H9 (cell line): ENCODE data around the gene LRP1B. TPM values are rescaled to one million over a fixed set of nuclear protein-coding genes. Genes with fewer than 3 reads are reported as not detected.

Experiments
- DNase-seq: peaks from one replicate; pipeline ENCODE4 v3.0.0-alpha.2; 2017
- H2AFZ ChIP-seq: one replicate; pipeline ENCODE4 v1.6.1; 2013; ENCODE audit warnings: mild to moderate bottlenecking, low read length, control low read depth, moderate library complexity
- H2AK5ac ChIP-seq: 2 replicates; pipeline ENCODE4 v1.6.1; 2013; ENCODE audit warnings: low read length, control low read depth, mixed read lengths; ENCODE audit not compliant: insufficient read length
- H2BK120ac ChIP-seq: one replicate; pipeline ENCODE4 v1.6.1; 2013; ENCODE audit warnings: low read depth, mild to moderate bottlenecking, low read length, control low read depth, inconsistent platforms; ENCODE audit not compliant: poor library complexity, severe bottlenecking
- H2BK12ac ChIP-seq: 2 replicates; pipeline ENCODE4 v1.6.1; 2013; ENCODE audit warnings: low read length, control low read depth, mixed read lengths, low read depth; ENCODE audit not compliant: insufficient read length
- H2BK15ac ChIP-seq: 2 replicates; pipeline ENCODE4 v1.6.1; 2013; ENCODE audit warnings: low read depth, low read length, control low read depth
- H2BK20ac ChIP-seq: one replicate; pipeline ENCODE4 v1.6.1; 2013; ENCODE audit warnings: low read depth, mild to moderate bottlenecking, low read length, control low read depth, inconsistent platforms; ENCODE audit not compliant: poor library complexity, severe bottlenecking
- H2BK5ac ChIP-seq: 2 replicates; pipeline ENCODE4 v1.6.1; 2013; ENCODE audit warnings: low read length, control low read depth, mixed read lengths; ENCODE audit not compliant: insufficient read length
- H3K14ac ChIP-seq: 2 replicates; pipeline ENCODE4 v1.6.1; 2013; ENCODE audit warnings: low read length, control low read depth; ENCODE audit not compliant: insufficient read depth
- H3K18ac ChIP-seq: 2 replicates; pipeline ENCODE4 v1.6.1; 2013; ENCODE audit warnings: low read depth, mild to moderate bottlenecking, mixed read lengths, low read length, control low read depth; ENCODE audit not compliant: insufficient read length
- H3K23ac ChIP-seq: 2 replicates; pipeline ENCODE4 v1.6.1; 2013; ENCODE audit warnings: low read length, control low read depth, mixed read lengths, low read depth; ENCODE audit not compliant: insufficient read length
- H3K23me2 ChIP-seq: 2 replicates; pipeline ENCODE4 v1.6.1; 2013; ENCODE audit warnings: low read depth, mild to moderate bottlenecking, mixed read lengths, low read length, control low read depth; ENCODE audit not compliant: insufficient read length, poor library complexity, severe bottlenecking
- H3K27ac ChIP-seq: 2 replicates; pipeline ENCODE4 v1.5.1; 2013; ENCODE audit warnings: low read length, control low read depth, mixed read lengths, low read depth; ENCODE audit not compliant: insufficient read length
- H3K27me3 ChIP-seq: 2 replicates; pipeline ENCODE4 v1.6.1; 2013; ENCODE audit warnings: low read length, control low read depth, inconsistent platforms; ENCODE audit not compliant: insufficient read depth
- H3K4ac ChIP-seq: 2 replicates; pipeline ENCODE4 v1.6.1; 2013; ENCODE audit warnings: low read depth, mild to moderate bottlenecking, control low read depth, inconsistent platforms, low read length, moderate library complexity
- H3K4me1 ChIP-seq: 2 replicates; pipeline ENCODE4 v1.6.1; 2013; ENCODE audit warnings: low read length, control low read depth, inconsistent platforms; ENCODE audit not compliant: insufficient read depth
- H3K4me2 ChIP-seq: 2 replicates; pipeline ENCODE4 v1.6.1; 2013; ENCODE audit warnings: low read length, control low read depth, mixed read lengths; ENCODE audit not compliant: insufficient read length, insufficient read depth
- H3K56ac ChIP-seq: 2 replicates; pipeline ENCODE4 v1.6.1; 2013; ENCODE audit warnings: low read depth, mild to moderate bottlenecking, mixed read lengths, low read length, control low read depth; ENCODE audit not compliant: insufficient read length
- H3K79me1 ChIP-seq: 2 replicates; pipeline ENCODE4 v1.6.1; 2013; ENCODE audit warnings: low read depth, mild to moderate bottlenecking, moderate library complexity, low read length, control low read depth, inconsistent platforms; ENCODE audit not compliant: insufficient read depth, poor library complexity, severe bottlenecking
- H3K79me2 ChIP-seq: 2 replicates; pipeline ENCODE4 v1.6.1; 2013; ENCODE audit warnings: low read length, control low read depth, inconsistent platforms; ENCODE audit not compliant: insufficient read depth
- H3K9ac ChIP-seq: 2 replicates; pipeline ENCODE4 v1.6.1; 2013; ENCODE audit warnings: low read length, control low read depth, mixed read lengths; ENCODE audit not compliant: insufficient read length; ENCODE audit errors: extremely low read depth
- H3K9me3 ChIP-seq: one replicate; pipeline ENCODE4 v1.6.1; 2013; ENCODE audit warnings: low read depth, low read length, inconsistent platforms; ENCODE audit not compliant: control insufficient read depth
- H3T11ph ChIP-seq: one replicate; pipeline ENCODE4 v1.6.1; 2013; ENCODE audit warnings: mild to moderate bottlenecking, low read length, control low read depth, inconsistent platforms
- H4K20me1 ChIP-seq: one replicate; pipeline ENCODE4 v1.6.1; 2013; ENCODE audit not compliant: control insufficient read depth, insufficient read length, insufficient read depth
- H4K5ac ChIP-seq: 2 replicates; pipeline ENCODE4 v1.6.1; 2013; ENCODE audit warnings: low read depth, mild to moderate bottlenecking, mixed read lengths, low read length, control low read depth; ENCODE audit not compliant: insufficient read length
- H4K8ac ChIP-seq: replicated peaks from 2 replicates; pipeline ENCODE4 v1.6.1; 2013; ENCODE audit warnings: low read length, control low read depth, mixed read lengths, low read depth; ENCODE audit not compliant: insufficient read length
- H4K91ac ChIP-seq: 2 replicates; pipeline ENCODE4 v1.6.1; 2013; ENCODE audit warnings: low read depth, mild to moderate bottlenecking, moderate library complexity, mixed read lengths, low read length, control low read depth; ENCODE audit not compliant: insufficient read length
- H3K27ac Mint-ChIP-seq, 3 experiments: 2 replicates in 2 of 3; 3 replicates in 1 of 3; pipeline ENCODE4 v1.8.0; 2020 to 2021; ENCODE audit warnings: mixed read lengths in 3 of 3, mild to moderate bottlenecking in 1 of 3, moderate library complexity in 1 of 3
- H3K27me3 Mint-ChIP-seq: 2 replicates; pipeline ENCODE4 v1.8.0; 2021; ENCODE audit warnings: low read depth, mild to moderate bottlenecking, moderate library complexity, mixed read lengths
- H3K36me3 Mint-ChIP-seq, 3 experiments: 2 replicates in 2 of 3; 3 replicates in 1 of 3; pipeline ENCODE4 v1.8.0; 2020 to 2021; ENCODE audit warnings: low read depth in 3 of 3, mixed read lengths in 3 of 3; ENCODE audit not compliant: insufficient read depth in 1 of 3
- H3K4me1 Mint-ChIP-seq, 2 experiments: 2 replicates each; pipeline ENCODE4 v1.8.0; 2020; ENCODE audit warnings: mixed read lengths in 2 of 2
- H3K4me3 Mint-ChIP-seq, 2 experiments: 2 replicates in 1 of 2; 3 replicates in 1 of 2; pipeline ENCODE4 v1.8.0; 2020 to 2021; ENCODE audit warnings: mild to moderate bottlenecking in 2 of 2, mixed read lengths in 2 of 2, moderate library complexity in 1 of 2
- H3K9me3 Mint-ChIP-seq, 2 experiments: 2 replicates in 1 of 2; 3 replicates in 1 of 2; pipeline ENCODE4 v1.8.0; 2020; ENCODE audit warnings: mild to moderate bottlenecking in 2 of 2, mixed read lengths in 2 of 2, moderate library complexity in 1 of 2
- CTCF ChIP-seq: fragments of 200-600 bp; sonication (generic); conservative IDR thresholded peaks from 3 replicates; pipeline ENCODE4 v1.8.0; 2021; ENCODE audit warnings: antibody characterized with exemption, mild to moderate bottlenecking
- total RNA-seq: library from RNA; stranded (reverse); gene quantifications from 2 replicates; pipeline ENCODE4 v1.2.1, GENCODE V29; 2021

Gene LRP1B
- total RNA-seq, 1 experiment from 2014 or later = not detected

GRCh38 chr2:142136571-142136970, 5.8 kb upstream of the LRP1B start:
- H3K27ac Mint-ChIP-seq = no peak overlapping the region
- H2AK5ac ChIP-seq = no peak overlapping the region

More at GRCh38 chr2:142136571-142136970, 5.8 kb upstream of the LRP1B start:
- Histone ChIP-seq H3K18ac (no peak overlapping the region), H3K56ac (no peak overlapping the region), H3K27ac (no peak overlapping the region), H2AFZ (no peak overlapping the region), H2BK20ac (no peak overlapping the region), H3K23ac (no peak overlapping the region), H3K79me2 (no peaks in the 10 kb centered on the region), H4K8ac (no peak overlapping the region), H3K23me2 (peaks cover under 1% of the 10 kb centered on the region), H4K91ac (no peak overlapping the region), H3K4me2 (no peak overlapping the region), H3T11ph (no peak overlapping the region), H3K9ac (no peak overlapping the region), H4K5ac (no peak overlapping the region), H3K4me1 (no peaks in the 10 kb centered on the region), H3K79me1 (no peaks in the 10 kb centered on the region), H2BK12ac (no peak overlapping the region), H3K4ac (no peak overlapping the region), H3K9me3 (no peaks in the 10 kb centered on the region), H2BK15ac (no peak overlapping the region), H3K27me3 (no peaks in the 10 kb centered on the region), H2BK120ac (no peak overlapping the region), H4K20me1 (no peaks in the 10 kb centered on the region), H2BK5ac (no peak overlapping the region), H3K14ac (no peak overlapping the region)
- DNase-seq = no peak
- H3K9me3 Mint-ChIP-seq = no peaks in the 10 kb centered on the region
- no peaks in the 10 kb centered on the region for H3K36me3 Mint-ChIP-seq
- TF ChIP-seq CTCF = no peak
- H3K4me1 Mint-ChIP-seq = peaks cover 1 to 5% of the 10 kb centered on the region in 2 experiments
- H3K4me3 Mint-ChIP-seq = no peak overlapping the region
- peaks cover 19% of the 10 kb centered on the region for H3K27me3 Mint-ChIP-seq
